Muscle of back (tissue), 11 donors: ENCODE results near the gene USP22. TPM values are rescaled to one million over a fixed set of nuclear protein-coding genes. Genes with fewer than 3 reads are reported as not detected.

Experiments used
- DNase-seq, 3 donors: peaks; one replicate each; pipeline versions ENCODE4 v3.0.0 to v3.0.0-alpha.2; 2013
- polyA plus RNA-seq, 10 donors: library from polyadenylated mRNA; unstranded; fragments of 120-200 nt; gene quantifications; one replicate each; pipeline ENCODE4 v1.2.1, GENCODE V29; 2013; ENCODE audit not compliant: insufficient read length in 10 of 10

The USP22 gene
- polyA plus RNA-seq, 10 donors = 135 to 203 (median 155) TPM

DNA sequence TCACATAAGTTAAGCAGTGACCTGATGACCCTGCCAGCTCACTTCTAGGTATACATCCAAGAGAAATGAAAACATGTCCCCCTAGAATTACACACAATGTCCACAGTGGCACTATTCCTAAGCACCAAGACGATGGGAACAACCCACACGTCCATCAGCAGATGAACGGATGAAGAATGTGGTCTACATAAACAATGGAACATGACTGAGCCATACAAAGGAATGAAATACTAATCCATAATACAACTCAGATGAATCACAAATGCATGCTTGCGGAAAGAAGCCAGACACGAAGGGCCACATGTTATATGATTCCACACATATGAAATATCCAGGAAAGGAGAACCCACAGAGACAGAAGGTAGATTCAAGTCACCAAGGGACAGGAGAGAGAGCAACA is 17.4 kb downstream of the USP22 start:
- DNase-seq = no peak

DNA sequence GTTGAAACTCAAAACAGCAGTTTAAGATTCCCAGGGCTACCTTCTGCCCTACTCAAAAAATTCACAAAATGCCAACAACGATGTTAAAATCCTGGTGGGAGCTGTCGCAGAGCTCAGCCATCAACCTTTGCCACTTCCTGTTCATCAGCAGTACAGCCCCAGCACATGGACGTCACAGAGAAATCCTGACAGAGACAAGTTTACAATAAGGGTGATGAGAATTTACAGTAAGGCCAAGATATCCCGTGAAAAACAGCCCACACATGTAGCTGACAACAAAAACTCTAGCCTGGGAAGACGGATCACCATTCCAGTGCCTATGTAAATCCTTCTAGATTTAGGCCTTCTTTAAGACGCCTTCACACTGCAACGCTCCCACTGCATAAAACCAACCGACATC is 18.8 kb downstream of the USP22 start:
- no peak for DNase-seq

- DNase-seq = no peak
These were observed 21.5 kb downstream of the USP22 start for GRCh38 chr17:21021208-21021803.

DNA sequence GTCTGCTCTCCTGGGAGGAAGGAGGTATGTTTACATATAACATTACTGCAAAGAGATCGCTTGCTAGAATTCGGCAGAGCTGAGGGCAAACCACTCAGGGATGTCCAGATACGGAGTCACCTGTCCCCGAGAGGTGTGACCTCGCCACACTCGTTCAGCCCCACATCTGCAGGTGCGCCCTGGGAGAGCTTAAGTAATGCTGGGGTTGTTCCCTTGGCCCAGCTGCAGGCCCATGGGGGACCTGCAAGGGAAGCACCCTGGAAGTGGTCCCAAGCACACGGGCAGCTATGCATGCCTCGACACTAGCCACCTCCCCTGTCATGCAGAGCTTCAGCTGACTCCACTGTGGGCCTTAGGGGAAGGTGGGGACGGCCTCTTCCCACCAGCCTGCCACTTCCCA is 22.2 kb downstream of the USP22 start:
- no peak for DNase-seq

DNA sequence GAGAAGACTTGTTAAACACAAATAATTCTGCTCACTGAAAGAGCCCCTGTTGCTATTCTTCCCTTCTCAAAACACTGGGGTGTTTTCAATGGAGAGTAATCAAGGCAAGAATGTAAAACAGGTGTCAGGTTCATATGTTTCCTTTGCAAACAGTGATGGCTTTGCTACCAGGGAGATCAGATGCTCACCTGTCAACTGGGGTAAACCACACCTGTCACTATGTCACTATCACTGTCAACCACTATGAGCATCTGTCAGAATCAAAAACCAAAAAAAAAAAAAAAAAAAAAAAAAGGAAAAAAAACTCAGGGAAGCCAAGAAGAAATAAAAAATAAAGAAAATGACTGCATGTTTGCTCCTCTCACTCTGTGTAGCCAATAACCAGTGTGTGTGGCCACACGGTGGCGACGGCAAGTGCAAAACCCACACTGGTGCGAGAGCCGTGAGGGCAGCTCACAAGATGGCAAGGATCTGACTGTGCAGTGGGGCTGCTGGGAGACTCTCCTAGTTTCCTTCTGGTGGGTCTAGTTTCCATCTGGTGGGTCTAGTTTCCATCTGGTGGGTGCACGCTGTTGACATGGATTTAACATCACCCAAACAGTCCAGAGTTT is 22.7 kb downstream of the USP22 start:
- DNase-seq = no peak

DNA sequence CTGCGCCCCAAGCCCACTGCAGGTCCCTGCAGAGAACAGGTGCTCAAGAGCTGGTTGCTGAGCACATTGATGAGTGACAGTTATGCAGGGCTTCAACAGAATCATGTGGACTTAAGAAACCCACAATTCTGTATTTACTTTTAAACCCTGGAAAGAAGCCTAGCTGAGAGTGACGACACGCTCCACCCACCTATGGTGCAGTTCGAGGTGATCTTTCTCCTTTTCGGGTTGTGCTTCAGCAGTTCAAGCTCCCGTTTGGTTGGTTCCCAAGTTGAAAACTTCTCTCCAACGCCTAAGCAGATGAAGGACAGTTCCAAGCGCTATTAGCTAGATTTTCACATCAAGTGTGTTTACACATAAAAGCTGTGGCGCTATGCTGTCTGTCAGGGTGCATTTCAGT is 23.9 kb downstream of the USP22 start:
- no peak for DNase-seq

- no peak for DNase-seq
These were observed 24.9 kb downstream of the USP22 start for GRCh38 chr17:21017861-21018260.

- DNase-seq = no peak
These were observed 25.6 kb downstream of the USP22 start for GRCh38 chr17:21017256-21017655.

DNA sequence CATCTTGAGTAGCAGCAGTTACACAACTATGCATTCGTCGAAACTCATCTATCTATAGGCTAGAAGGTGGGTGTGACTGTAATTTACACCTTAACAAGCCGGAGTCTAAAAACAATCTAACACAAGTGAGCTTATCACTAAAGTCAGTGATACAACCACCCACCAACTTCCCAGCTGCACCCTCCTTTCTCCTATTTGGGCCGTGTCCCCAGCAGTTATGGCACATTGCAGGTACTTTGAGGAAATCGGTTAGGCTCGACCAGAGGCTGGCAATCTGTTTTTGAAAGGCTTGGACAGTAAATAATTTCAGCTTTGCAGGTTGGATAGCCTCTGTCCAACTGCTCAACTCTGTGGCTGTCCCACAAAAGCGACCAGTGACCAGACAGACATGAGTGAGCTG is 26.0 kb downstream of the USP22 start:
- DNase-seq = no peak

DNA sequence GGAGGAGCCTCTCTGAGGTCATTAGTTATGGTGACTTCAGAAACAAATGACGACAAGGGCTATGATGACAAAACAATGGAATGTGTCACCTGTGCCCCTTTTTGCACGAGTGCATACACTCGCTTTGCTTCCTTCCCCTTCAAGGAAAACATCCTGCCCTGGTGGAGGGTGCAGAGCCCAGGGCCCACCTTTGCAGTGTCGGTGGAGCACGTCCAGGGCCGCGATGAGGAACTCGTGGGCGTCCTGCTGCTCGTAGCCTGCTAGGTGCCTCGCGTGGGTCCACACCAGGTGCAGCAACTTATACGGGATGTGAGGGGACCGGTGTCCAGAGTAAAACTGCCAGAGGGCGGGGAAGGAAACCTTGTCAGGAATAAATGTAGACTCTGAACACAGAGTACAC is 27.2 kb downstream of the USP22 start:
- DNase-seq = no peak

DNA sequence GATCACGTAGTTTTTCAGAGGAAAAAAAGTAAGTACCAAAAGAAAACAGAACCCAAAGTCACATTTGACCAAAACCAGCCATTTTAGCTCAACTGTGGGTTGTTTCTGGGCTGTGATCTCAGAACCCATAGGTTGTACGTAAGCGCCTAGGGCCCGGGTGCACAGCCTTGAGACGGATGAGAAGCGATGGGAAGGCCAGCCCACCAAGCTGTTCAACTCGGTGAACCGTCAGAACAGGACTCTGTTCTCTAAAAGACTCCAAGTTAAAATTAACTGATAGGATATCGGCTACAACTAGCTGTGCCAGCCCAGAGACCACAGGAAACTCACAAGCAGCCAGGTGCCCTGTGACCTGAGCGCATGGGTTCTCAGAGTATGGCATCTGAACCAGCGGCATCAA is 28.3 kb downstream of the USP22 start:
- DNase-seq = no peak

GRCh38 chr17:21013983-21014382 is 28.8 kb downstream of the USP22 start:
- no peak for DNase-seq

- no peak for DNase-seq
These were observed 30.1 kb downstream of the USP22 start for GRCh38 chr17:21012736-21013135.

DNA sequence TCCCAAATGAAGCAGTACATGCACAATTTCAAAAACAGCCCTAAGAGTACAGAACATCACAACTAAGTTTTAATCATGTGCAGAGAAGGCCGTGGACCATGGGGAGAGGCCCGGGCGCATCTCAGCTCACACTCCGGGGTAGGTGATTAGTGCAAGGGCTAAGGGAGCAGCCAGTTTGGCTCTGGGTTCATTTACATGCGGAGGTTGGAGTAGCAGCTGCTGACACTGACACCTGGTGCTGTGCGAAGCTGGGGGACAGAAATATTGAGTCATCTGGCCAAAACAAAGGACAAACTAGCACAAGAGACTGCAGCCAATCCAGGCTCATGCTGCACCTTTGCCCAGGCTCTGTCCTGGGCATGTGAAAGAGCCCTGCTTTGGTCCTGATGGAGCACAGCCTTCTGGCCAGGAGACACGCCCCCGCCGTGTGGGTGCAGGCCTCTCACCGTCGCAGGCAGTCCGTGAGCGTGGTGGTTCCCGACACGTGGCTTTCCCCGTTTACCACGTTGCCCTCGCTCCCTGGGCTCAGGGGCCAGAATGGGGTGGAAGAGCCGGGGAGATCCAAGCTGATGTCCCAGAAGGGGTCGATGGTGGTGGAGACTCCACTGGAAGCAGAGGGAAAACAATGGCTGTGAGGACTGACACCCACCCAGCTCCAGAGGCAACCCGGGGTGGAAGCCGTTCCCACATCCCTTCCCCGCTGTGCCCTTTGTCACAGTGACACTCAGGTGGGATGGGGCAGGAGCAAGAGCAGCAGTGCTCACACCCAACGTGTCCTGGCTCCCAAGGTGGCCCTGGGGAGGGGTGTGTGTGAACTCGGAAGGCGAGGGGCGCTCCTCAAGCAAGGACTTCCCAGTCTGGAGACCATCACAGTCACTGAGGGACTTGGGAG is 31.9 kb downstream of the USP22 start:
- DNase-seq = no peak

- no peak for DNase-seq
These were observed 33.7 kb downstream of the USP22 start for GRCh38 chr17:21008992-21009671.

DNA sequence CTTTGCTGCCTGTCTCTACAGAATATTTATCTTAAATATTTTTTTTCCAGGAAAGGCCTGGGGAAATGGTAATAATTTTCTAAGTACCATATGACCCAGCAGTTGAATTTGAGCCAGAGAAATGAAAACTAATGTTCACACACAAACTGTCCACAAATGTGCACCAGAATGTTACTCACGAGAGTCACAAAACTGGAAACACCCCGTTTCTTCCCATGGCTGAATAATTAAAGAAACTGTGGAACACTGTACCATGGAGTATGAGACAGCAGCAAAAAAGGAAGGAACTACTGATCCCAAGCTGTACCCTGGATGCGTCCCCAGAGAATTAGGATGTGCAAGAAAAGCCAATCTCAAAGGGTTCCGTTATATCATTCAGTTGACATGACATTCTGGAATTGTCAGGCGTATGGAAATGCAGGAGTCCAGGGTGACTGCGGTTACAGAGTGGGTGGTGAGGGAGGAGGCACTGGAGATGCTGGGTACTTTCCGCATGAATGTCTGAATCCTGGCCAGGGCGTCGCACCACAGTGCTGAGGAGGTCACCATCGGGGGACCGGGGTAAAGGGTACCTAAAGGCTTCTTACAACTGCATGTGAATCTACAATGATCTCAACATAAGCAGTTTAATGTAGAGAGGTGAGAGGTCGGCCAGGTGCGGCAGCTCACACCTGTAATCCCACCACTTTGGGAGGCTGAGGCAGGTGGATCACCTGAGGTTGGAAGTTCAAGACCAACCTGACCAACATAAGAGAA is 34.5 kb downstream of the USP22 start:
- DNase-seq = no peak

- DNase-seq = no peak
These were observed 35.2 kb downstream of the USP22 start for GRCh38 chr17:21007646-21008045.

DNA sequence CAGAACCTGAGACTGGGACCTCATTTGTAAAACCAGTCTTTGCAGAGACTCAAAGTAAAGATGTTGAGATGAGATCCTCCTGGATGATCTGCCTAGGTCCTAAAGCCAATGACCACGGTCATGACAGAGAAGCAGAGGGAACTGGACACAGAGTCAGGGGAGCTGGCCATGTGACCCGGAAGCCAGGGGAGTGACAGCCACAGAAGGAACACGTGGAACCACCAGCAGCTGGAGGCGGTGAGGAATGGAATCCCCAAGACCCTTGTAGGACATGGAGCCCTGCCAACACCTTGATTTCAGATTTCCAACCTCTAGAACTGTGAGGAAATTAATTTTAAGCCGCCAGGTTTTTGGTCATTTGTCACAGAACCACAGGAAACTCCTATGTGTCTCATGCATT is 37.0 kb downstream of the USP22 start:
- DNase-seq = no peak

DNA sequence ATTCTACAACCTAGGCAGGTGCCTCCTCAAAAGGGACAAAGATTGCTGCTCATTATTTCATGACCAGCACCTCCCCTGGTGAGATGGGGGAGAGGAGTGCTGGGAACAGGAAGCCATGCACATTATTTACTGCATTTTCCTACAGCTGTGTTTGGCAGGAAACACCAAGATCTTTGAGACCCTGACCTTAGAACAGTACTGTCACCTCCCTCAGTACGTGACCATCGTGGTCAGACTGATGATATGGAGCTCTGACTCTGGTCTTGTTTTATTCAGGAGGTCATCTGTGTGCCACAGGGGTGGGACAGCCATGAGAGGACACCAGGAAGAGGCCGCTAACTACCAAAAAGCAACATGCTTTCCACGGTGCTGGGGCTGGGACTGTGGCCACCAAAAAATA is 37.4 kb downstream of the USP22 start:
- DNase-seq = no peak

DNA sequence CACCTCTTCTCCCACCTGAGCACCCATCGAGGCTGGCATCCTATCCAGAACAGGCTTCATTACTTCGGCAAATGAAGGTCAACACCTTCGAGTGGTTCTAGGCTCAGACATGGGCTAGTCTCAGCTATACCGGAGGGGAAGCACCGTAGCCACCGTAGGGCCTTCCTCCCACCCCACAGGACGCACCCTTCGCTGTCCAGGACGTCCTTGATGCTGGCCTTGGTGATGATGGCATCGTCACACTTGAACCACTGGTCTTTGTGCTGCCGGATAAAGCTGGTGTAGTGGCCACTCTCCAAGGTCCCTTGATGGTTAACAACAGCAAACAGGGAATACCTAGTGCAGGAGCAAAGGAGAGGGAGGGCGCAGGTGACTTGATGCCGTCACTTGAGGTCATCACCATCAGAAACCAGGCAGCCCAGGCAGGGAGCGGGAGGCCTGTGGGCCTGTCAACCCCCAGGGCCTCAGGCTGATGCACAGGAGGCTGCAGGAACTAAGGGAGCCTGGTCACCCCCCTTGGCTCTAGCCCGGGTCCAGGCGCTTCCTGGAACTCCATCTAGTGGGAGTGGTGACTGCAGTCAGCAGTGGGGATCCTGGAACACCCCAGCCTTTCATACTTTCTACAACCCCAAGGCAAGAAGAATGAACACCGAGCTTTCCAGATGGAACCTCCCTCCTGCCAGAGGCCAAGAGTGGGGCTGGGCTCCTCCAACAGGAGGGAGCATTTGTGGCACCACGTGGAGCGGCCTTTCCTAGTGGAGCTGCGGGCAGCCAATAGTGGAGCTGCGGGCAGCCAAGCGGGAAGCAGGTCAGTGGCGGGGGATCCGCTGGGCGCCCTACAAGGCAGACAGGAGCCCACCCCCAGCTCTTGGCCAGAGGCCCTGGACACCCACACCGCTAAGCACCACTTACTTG is 38.5 kb downstream of the USP22 start:
- no peak for DNase-seq
